GM19468 (cell line): ENCODE data around the gene NOCT.
A peak's percentile ranks its signal among the peaks of the same experiment; 100 is the strongest.
"Not testable (repeated sequence)": the region's sequence is repeated elsewhere in the genome, so short reads cannot be mapped to it uniquely, and the experiment has no call there.

Source experiments
- ATAC-seq: cut with Tn5 transposase; IDR thresholded peaks from one replicate; pipeline ENCODE4 v1.9.1; 2021; ENCODE audit warnings: mild to moderate bottlenecking, moderate library complexity, moderate number of reproducible peaks; ENCODE audit not compliant: unreplicated experiment; ENCODE audit errors: extremely low read depth

Gene NOCT, protein sequence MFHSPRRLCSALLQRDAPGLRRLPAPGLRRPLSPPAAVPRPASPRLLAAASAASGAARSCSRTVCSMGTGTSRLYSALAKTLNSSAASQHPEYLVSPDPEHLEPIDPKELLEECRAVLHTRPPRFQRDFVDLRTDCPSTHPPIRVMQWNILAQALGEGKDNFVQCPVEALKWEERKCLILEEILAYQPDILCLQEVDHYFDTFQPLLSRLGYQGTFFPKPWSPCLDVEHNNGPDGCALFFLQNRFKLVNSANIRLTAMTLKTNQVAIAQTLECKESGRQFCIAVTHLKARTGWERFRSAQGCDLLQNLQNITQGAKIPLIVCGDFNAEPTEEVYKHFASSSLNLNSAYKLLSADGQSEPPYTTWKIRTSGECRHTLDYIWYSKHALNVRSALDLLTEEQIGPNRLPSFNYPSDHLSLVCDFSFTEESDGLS

DNA sequence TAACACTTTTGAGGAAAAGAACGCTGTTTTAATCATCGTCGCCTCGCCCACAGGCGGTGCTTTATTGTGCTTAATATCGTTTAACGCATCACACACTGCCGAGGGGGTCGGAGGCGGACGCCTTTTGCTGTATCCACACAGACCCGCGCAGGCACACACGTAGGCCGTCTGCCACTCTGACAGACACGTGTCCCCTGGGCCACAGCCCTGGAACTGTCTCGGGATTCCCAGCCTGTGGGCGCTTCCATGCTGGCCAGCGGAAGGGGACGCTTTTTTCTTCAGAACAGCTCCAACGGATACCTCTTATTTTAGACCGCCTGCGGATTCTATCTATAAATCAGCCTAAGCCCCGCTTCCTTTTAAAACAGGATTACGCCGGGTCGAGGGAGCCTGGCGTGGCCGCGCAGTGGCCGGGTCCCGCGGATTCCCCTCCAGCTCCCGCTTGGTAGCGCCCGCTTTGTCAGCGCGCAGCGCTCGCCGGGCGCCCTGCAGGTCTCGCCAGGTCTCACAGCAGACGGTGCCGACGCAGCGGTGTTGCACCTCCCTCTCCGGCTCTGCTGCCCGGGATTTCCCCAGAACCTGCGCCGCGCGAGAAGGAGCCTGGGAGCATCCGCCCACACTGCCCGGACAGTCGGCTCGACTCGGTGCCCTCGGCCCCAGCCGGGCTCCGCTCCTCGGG lies at the start of gene NOCT:
TSS of gene NOCT (plus strand) at position 513 of the 679 bp plus-strand sequence. CDS start 201 bp downstream, outside the sequence.
- ATAC-seq: peak; percentile 93

DNA sequence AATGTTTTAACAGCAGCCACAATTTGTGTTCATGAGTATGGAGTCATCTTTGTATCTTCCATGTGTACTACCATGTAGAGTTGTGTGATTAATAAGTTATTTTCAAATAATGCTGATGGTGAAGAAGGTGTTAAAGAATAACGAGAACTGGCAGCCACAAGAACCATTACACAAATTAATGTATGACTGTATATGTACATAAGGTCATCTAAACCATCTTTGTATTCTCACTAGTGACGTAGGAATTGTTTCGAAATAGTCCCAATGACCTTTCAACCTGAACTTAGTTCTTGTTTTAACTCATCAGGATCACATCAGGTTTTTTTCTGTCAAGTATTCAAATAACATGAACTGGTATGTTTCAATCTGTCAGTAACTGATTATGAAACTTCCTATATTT lies 48.3 kb upstream of the NOCT start:
- ATAC-seq: peak; percentile 95

DNA sequence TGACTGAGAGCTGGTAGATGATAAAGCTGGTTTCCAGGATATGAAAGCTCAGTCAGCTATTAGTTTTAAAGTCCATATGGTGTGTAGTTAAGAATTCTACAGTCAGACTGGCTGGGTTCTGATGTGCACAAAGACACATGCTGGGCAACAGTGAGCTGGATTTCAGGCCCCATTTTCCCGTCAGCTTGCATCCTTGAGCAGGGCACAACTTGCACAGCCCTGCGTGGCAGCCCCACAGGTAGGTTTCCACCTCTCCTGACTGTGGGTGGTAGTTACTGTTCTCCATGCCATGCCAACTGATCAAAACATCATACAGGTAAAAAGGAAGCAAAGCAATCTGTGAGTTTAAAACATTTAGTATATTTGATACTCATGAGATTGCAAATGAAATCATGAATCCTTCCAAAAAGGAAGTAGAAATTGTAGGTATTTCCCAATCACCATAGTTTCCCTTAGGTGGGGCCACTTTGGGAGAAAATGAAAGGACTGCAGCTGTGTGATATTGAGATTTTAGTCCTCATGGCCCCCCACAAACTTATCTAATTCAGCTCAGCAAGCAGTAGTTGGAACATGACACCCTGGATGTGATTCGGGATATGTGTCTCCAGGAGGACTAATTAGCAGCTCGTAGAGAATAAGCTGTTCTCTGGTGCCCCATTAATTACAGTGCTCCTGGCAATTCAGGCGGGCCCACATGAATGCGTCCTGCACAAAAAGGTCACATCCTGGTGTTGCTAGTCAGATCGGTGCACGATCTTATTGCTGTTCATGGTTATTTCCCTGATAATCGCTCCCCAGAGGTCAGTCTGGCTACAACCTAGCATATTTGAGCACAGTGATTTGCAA lies 42.4 kb upstream of the NOCT start:
- ATAC-seq: no peak

DNA sequence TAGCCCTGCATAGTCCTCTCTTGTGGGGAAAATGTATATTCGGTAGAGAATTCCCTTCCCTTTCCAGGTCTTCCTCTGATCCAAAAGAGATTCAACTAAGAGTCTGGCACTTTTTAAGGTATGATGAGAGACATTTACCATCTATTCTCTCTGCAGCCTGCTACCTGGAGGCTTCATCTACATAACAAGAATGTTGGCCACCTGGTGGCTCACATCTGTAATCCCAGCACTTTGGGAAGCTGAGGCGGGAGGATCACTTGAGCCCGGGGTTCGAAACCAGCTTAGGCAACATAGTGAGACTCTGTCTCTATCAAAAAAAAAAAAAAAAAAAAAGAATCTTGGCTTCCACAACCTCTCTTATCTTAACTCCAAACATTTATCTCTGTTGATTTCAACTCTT lies 40.4 kb upstream of the NOCT start:
- no peak for ATAC-seq

DNA sequence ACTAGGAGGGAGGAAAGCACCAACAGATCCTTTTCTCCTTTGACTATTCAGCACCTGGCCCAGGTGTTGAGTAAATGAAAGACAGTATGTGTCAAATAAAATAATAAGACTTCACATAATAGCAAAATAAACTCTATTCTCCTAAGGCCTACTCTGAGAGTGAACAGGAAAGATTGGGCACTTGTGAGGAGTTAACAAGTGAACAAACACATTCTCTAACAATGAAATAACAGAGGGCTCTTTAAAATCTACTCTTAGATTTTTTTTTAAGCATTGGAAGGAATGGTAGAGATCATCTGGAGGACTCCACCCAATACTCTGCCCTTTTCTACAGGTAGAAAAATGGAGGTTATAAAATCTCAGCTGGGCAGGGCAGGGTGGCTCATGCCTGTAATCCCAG lies 39.1 kb upstream of the NOCT start:
- no peak for ATAC-seq

DNA sequence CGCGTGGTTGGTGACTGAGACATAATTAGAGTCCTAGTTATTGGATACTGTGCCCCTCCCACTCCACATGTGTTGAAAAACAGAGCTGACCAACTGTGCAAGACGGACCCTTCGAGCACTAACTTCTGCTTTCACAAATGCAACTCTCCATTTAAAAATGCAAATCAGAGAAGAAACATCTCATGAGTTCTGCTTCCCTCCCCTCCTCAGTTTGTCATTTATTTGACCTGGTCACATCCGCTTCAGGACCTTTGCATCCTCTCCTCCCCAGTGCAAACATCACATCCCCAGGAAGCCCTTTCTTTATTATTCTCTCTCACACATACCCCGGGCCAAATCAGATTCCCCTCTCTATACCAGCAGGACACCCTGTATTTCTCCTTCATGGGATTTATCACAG lies 38.1 kb upstream of the NOCT start:
- peak; percentile 90 for ATAC-seq

DNA sequence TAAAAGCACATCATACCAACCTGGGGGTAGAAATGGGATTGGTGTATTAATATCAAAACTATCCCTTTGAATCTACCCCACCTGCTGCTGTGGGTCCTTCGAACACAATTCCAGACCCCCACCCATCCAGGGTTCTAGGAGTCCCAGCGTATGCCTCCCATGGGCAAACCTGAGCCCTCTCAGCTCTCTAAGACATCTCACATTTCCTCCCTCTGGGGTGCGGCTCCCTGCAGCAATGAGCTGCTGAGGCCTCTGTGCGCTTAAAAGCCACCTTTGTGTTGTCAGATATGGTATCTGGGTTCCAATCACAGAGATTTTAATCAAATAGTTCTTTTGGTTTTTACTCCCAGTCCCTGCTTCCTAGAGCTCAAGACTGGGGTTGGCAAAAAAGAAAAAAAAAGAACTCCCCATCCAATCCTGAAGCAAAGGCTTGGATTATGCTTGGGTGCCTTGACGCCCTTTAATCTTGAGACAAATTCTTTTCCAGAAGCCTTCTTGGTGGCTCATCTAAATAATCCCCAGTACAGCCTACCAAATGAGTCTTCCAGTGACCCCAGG lies 37.5 kb upstream of the NOCT start:
- no peak for ATAC-seq

DNA sequence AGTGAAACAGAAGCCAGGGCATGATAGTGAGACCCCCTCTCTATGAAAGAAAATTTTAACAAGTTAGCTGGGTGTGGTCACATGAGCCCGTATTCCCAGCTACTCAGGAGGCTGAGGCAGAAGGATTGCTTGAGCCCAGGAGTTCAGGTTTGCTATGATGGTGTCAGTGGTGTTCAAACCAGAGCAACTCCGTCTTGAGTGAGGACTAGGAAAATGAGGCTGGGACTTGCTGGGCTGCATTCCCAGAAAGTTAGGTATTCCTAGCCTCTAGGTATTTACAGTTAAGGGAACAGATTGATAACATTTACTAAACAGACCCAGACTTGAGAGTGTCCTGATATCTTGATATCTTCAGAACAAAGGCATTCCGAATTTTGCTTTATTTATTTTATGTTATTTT lies 37.0 kb upstream of the NOCT start:
- ATAC-seq: no peak

DNA sequence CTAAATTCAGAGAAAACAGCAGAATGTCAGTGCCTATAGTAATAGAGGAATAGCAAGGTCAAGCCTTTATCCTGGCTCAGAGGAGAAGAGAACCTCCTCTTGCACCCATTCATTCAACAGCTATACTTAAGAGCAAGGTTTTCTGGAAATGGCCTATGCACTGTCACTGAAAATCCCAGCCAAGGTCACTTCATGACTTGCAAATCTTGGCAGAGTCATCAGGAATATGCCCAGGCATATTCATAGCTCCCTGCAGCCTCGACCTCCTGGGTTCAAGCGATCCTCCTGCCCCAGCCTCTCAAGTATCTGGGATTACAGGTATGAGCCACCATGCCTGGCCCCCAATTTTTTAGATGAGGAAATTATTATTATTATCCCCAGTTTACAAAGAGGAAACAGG lies 35.8 kb upstream of the NOCT start:
- ATAC-seq: no peak

DNA sequence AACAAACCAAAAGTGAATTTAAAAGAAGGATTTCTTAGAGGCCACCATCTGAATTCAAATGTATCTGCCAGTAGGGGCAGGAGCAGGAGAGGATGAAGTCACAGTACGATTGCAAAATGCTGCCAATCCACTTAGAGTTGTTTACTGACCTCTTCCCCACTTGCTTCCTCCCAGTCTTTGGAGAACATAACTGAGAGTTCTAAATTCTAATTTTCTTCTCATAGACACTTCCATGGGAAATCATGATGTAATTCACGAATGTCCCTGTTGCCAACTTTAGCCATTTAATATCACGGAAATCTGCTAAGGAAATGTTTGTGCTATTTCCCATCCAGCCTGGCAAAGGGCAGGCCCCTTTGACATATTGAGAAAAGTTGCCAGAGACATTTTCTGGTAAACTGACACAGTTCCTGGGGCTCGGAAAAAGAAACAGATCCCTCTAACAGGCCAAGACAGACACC lies 33.6 kb upstream of the NOCT start:
- ATAC-seq: no peak

DNA sequence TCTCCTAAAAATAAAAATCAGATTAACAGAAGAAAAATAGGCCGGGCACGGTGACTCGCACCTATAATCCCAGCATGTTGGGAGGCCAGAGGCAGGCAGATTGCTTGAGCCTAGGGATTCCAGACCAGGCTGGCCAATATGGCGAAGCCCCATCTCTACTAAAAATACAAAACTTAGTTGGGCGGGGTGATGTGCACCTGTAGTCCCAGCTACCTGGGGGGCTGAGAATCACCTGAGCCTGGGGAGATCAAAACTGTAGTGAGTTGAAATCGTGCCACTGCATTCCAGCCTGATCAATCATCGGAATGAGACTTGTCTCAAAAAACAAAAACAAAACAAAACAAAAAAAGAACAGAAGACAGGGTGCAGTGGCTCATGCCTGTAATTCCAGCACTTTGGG lies 32.8 kb upstream of the NOCT start:
- no peak for ATAC-seq

DNA sequence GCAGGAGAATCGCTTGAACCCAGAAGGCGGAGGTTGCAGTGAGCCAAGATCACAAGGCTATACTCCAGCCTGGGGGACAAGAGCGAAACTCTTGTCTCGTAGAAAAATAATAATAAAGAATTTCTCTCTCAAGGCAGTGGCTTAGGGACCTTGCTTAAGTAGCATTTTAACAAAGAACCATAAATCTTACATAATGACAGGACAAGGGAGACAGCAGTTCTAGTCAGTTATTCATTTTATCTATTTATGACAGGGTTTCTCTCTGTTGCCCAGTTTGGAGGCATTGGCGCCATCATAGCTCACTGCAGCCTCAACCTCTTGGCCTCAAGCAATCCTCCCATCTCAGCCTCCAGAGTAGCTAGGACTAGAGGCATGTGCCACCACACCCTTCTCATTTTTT lies 31.9 kb upstream of the NOCT start:
- no peak for ATAC-seq

DNA sequence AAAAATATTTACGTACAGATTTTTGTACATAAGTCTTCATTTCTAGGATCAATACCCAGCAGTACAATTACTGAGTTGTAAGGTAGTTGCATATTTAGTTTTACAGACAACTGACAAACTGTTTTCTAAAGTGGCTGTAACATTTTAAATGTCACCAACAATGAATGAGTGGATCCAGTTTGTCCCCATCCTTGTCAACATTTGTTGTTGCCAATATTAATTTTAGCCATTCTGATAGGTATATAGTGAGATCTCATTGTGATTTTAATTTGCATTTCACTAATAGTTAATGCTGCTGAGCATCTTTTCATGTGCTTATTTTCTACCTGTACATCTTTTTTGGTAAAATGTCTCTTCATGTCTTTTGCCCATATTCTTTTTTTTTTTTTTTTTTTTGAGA lies 30.9 kb upstream of the NOCT start:
- ATAC-seq: no peak

DNA sequence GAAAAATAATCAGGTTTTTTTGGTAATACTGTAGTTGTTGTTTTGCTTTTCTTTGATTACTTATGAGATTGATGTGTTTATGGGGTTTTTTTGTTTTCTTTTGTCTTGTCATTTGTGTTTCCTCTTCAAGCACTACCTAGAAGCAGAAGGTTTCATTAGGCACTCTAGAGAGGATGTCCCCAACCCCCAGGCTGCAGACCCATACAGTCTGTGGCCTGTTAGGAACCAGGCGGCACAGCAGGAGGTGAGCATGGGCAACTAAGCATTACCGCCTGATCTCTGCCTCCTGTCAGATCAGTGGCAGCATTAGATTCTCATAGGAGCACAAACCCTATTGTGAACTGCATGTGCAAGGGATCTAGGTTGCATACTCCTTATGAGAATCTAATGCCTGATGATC lies 22.9 kb upstream of the NOCT start:
- ATAC-seq: no peak

DNA sequence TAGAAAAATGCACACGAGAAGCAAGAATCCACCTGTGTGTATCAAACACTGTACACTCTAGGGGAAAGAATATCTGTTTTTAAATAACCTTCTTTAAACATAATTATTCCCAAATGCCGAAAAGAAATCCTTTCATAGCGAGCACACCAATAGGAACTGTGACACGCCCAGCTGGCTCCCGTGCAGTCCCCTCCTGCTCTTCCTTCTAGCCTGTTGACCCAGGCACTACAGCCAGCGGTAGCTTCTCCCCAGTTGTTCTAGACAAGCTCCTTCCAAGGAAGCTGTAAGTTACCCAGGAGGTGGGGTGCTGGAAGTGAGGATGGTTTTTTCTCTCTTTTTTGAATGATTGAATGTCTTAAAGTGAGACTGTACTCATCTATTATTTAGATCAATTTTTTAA lies 19.5 kb upstream of the NOCT start:
- no peak for ATAC-seq

DNA sequence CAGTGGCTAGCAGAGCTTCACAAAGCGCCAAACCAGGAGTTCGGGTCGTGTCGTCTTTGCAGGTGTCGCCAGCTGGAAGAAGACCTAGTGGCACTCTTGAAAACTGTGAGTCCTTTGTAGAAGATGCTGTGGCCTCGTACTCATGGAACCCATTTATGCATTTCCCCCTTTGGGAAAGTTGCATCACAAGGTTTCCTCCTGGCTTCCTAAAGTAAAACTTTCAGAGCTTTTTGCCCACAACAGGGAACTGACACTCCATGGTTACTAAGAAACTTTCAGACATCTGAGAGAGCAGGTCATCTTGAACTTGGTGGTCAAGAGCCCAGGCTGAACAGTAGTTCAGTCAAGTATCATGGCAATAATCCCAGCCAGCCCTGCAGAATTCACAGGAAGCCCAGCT lies 15.9 kb upstream of the NOCT start:
- no peak for ATAC-seq

DNA sequence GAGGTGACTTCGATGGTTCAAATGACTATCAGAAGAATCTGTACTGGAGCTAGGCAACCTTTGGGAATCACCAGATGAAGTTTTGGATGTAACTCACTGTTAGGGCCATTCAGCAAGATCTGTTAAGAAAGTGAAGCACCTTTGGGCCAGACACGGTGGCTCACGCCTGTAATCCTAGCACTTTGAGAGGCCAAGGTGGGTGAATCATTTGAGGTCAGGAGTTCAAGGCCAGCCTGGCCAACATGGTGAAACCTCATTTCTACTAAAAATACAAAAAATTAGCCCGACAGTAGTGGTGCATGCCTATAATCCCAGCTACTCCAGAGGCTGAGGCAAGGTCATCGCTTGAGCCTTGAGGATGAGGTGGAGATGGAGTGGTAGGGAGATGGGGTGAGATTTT lies 15.4 kb upstream of the NOCT start:
- ATAC-seq: not testable (repeated sequence)

DNA sequence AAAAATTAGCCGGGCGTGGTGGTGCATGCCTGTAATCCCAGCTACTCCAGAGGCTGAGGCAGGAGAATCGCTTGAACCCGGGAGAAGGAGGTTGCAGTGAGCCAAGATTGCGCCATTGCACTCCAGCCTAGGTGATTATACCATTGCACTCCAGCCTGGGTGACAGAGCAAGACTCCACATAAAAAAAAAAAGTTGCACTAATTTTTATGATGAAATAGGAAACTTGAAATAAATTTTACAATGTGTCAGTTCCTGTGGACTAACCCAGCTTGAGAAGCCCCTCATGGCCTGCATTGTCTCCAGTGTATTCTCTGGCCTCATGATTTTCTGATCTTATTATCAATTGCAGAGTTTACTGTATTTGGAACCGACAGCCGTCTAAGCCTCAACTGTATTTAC lies 14.2 kb upstream of the NOCT start:
- not testable (repeated sequence) for ATAC-seq

DNA sequence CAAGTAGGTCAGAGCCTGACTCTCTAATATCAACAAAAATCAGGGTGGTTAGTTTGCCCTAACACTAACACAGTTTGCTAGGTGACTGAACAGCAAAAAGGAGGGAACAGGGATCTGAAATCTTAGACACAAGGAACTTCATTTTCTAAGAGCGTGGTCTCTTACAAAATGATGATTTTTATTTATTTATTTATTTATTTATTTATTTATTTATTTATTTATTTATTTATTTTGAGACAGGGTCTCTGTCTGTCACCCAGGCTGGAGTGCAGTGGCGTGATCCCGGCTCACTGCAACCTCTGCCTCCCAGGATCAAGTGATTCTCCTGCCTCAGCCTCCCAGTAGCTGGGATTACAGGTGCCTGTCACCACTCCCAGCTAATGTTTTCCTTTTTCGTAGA lies 11.9 kb upstream of the NOCT start:
- not testable (repeated sequence) for ATAC-seq

DNA sequence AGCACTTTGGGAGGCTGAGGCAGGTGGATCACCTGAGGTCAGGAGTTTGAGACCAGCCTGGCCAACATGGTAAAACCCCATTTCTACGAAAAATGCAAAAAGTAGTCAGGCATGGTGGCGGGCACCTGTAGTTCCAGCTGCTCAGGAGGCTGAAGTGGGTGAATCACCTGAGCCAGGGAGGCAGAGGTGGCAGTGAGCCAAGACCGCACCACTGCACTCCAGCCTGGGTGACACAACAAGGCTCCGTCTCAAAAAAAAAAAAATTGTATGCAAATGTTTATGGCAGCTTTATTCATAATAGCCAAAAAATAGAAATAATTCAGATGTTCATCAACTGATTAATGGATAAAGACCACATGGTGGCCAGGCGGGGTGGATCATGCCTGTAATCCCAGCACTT lies 9.8 kb upstream of the NOCT start:
- no peak for ATAC-seq
